GM18511 (cell line): Measurements from ENCODE around the gene ABCB8.
"Not testable (repeated sequence)": the region's sequence is repeated elsewhere in the genome, so short reads cannot be mapped to it uniquely, and the experiment has no call there.

Experiments used
- ATAC-seq: cut with Tn5 transposase; IDR thresholded peaks from one replicate; pipeline ENCODE4 v1.9.1; 2021; ENCODE audit warnings: mild to moderate bottlenecking, moderate library complexity; ENCODE audit not compliant: unreplicated experiment

ABCB8 gene

DNA sequence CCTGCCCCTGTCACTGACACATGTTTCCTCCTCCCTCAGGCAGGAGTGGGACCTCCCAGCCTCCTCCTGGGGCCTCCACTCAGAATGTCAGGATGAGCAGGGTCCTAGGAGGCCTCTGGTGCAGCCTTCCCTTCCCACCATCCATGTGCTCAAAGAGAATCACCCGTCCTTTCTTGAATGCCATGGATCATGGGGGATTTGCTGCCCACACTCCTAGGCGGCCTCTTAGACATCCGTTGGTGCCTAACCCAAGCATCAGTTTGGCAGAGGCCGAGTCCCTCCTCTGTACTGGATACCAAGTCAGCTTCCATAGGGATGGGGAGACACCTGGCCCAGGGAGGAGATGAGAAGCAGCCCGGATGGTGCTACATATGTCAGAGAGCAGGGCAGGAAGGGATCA lies 30.4 kb upstream of the ABCB8 start:
- ATAC-seq, result no peak

DNA sequence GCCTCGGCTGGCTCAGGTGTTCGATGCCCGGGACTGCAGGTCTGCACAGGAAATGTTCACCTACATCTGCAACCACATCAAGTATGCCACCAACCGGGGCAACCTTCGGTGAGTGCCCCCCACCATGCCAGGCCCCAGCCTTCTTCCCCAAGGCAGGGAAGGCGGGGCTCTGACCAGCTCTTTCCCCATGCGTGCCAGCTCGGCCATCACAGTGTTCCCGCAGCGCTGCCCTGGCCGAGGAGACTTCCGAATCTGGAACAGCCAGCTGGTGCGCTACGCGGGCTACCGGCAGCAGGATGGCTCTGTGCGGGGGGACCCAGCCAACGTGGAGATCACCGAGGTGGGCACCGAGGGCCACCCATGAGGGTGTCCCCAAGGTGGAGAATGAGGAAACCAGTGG lies 29.9 kb upstream of the ABCB8 start:
- ATAC-seq, result no peak

GRCh38 chr7:150999001-150999400 lies 29.2 kb upstream of the ABCB8 start:
- no peak for ATAC-seq

DNA sequence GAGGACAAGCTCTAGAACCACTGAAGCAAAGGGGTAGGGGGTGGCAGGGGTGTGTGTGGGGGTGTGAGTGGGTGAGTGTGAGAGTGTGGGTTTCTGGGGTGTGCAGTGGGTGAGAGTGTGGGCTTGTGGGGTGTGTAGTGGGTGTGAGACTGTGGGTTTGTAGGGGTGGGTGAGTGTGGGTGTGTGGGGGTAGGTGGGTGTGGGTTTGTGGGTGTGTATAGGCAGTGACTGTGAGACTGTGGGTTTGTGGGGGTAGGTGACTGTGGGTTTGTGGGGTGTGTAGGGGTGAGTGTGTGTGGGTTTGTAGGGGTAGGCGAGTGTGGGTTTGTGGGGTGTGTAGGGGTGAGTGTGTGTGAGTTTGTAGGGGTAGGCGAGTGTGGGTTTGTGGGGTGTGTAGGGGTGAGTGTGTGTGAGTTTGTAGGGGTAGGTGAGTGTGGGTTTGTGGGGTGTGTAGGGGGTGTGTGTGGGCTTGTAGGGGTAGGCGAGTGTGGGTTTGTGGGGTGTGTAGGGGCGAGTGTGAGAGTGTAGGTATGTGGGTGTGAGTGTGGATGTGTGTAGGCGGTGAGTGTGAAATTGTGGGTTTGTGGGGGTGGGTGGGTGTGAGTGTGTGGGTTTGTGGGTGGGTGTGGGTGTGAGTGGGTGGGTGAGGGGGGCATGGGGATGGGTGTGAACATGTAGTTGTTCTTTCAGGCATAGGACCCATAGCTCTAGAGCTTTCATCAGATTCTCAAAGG lies 28.6 kb upstream of the ABCB8 start:
- no peak for ATAC-seq

DNA sequence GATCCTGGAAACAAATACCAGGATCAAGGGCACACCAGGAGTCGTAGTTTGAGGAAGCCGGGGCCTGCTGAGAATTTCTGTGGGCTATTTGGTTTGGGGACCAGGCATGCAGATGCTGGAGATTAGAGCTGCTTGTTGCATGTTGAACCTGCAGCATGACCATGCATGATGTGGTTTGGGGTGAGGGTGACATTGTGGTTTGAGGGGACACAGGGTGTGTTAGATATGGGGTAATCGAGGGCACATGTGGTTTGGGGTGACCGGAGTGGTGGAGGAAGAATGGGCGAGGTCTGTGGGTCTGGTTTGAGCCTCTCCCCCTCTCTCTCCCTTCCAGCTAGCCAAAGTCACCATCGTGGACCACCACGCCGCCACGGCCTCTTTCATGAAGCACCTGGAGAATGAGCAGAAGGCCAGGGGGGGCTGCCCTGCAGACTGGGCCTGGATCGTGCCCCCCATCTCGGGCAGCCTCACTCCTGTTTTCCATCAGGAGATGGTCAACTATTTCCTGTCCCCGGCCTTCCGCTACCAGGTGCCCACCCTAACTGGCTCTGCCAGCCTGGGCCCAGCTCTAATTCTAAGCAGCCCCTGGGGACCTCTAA lies 27.3 kb upstream of the ABCB8 start:
- ATAC-seq, result no peak

DNA sequence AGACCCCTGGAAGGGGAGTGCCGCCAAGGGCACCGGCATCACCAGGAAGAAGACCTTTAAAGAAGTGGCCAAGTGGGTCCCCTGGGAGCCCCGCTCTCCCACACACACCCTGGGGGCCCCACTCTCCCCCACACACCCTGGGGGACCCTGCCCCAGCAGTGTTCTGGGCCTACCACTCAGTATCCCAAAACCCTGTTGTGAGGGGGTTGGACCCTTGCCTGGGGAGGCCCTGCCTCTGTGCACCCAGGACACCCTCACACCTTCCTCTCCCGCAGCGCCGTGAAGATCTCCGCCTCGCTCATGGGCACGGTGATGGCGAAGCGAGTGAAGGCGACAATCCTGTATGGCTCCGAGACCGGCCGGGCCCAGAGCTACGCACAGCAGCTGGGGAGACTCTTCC lies 26.7 kb upstream of the ABCB8 start:
- ATAC-seq, result no peak

GRCh38 chr7:151003572-151003971 lies 24.7 kb upstream of the ABCB8 start:
- ATAC-seq, result no peak

DNA sequence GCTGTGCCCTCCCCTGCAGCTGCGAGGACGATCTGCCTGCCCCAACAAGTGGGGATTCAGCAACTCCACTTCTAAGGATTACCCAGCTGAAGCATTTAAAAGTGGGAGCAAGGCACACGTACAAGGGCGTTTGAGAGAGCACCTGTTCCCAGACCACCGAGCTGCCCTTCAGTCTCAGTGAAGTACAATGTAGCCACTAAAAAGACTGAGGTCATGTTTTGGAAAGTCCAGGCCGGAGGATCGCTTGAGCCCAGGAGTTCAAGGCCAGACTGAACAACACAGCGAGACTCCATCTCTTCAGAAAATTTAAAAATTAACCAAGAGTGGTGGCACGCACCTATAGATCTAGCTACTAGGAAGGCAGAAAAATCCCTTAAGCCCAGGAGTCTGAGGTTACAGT lies 22.7 kb upstream of the ABCB8 start:
- no peak for ATAC-seq

DNA sequence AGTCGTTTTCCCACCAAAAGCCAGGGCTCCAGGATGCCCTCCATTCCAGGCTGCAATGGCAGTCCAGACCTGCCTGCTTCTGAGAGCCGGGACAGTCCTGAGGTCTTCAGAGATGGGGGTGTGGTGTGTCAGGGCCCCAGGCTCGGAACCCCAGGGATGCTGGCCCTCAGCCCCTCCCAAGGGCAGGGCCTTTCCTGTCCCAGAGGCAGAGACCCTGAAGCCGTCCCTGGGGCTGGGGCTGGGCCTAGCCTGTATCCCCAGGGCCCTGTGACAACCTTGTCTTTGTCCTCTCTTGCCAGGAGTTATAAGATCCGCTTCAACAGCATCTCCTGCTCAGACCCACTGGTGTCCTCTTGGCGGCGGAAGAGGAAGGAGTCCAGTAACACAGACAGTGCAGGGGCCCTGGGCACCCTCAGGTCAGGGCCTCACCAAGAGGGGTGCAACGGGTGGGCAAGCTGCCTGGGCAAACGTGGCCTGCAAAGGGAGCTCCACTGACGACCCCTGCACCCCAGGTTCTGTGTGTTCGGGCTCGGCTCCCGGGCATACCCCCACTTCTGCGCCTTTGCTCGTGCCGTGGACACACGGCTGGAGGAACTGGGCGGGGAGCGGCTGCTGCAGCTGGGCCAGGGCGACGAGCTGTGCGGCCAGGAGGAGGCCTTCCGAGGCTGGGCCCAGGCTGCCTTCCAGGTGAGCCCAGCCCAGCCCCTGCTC lies 21.5 kb upstream of the ABCB8 start:
- ATAC-seq, result no peak

DNA sequence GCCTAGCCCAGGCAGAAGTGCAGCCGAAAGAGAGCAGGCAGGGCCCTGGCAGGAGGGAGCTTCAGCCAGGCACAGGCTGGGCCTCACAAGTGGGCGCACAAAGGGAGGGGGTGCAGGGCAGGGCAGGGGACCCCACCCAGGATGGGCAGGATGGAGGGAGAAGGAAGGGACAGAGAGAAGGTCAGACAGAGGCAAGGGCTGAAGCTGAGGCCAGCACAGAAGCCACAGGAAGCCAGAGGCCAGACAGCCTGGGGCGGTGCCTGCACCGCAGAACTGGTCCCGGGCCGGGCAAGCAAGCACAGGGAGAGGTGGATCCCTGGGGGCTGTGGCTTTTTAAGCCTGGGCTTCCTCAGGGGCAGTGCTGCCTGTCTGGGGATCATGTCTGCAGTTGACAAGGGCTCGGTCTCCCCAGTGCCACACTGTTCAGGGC lies 20.8 kb upstream of the ABCB8 start:
- ATAC-seq, result no peak

DNA sequence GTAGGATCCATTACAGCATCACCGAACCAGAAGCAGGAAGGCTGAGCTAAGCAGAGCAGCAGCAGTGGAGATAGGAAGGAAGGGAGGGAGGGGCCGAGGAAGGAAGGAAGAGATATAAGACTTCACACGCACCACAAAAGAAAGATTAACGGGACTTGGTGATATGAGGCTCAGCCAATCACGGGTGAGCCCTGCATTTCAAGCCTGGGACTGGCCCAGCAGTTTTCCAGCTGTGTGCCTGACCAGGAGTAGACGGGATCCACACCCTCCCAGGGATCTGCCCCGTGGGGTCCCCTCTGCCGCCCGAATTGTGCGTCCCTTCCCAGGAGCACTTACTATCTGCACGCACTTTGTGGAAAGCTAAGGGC lies 20.1 kb upstream of the ABCB8 start:
- no peak for ATAC-seq

DNA sequence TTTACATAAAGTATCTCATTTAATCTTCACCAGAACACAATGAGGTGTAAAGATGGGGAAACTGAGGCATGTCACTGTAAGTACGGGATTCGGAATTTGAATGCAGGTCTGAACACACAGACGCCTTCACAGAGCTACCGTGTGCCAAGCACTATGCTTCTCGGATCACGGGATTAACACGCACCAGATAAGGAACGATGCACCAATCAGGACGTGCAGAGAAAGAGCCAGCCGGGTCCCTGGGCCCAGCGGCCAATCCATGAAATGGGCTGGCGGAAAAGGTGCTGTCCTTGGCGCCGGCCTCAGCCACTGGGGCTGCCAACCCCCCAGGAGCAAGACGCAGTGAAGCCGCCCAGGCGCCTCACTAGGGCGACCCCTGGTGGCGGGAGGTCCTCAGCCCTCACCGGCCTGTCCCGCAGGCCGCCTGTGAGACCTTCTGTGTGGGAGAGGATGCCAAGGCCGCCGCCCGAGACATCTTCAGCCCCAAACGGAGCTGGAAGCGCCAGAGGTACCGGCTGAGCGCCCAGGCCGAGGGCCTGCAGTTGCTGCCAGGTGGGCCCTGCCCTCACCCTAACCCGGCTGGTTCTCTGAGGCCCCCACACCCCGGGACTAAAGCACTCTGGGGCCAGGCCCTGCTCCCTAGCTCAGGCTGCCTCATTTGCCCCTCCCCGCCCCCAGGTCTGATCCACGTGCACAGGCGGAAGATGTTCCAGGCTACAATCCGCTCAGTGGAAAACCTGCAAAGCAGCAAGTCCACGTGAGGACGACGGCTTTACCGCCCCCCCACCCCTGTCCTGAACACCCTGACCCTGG lies 19.5 kb upstream of the ABCB8 start:
- peak; percentile 86 for ATAC-seq

DNA sequence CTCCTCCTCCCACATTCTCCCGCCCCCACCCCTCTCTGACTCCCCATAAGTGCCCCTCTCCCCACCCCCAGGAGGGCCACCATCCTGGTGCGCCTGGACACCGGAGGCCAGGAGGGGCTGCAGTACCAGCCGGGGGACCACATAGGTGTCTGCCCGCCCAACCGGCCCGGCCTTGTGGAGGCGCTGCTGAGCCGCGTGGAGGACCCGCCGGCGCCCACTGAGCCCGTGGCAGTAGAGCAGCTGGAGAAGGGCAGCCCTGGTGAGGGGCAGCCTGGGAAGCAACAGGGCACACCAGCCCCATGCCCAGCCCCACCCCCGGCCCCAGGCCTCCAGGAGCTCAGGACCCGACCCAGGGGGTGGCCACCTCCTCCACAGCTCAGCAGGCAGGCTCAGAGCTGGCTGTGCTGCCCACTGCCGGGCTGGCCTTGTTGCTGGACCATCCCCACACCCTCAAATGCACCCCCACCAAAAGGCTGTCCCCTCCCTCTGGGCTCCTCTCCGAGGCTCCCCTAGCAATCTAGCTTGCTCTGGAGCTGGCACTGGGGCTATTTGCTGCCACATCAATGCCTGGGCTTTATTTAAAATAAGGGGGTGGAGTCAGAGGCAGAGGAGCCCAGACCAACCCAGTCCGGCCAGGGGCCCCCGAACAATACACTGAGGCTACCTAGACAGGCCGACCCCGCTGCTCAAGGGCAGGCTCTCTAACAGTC lies 18.8 kb upstream of the ABCB8 start:
- no peak for ATAC-seq

DNA sequence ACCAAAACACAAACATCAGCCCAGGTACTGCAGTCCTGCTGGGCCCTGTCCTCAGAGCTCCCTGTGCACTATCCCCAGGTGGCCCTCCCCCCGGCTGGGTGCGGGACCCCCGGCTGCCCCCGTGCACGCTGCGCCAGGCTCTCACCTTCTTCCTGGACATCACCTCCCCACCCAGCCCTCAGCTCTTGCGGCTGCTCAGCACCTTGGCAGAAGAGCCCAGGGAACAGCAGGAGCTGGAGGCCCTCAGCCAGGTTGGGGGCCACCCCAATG lies 18.3 kb upstream of the ABCB8 start:
- no peak for ATAC-seq

DNA sequence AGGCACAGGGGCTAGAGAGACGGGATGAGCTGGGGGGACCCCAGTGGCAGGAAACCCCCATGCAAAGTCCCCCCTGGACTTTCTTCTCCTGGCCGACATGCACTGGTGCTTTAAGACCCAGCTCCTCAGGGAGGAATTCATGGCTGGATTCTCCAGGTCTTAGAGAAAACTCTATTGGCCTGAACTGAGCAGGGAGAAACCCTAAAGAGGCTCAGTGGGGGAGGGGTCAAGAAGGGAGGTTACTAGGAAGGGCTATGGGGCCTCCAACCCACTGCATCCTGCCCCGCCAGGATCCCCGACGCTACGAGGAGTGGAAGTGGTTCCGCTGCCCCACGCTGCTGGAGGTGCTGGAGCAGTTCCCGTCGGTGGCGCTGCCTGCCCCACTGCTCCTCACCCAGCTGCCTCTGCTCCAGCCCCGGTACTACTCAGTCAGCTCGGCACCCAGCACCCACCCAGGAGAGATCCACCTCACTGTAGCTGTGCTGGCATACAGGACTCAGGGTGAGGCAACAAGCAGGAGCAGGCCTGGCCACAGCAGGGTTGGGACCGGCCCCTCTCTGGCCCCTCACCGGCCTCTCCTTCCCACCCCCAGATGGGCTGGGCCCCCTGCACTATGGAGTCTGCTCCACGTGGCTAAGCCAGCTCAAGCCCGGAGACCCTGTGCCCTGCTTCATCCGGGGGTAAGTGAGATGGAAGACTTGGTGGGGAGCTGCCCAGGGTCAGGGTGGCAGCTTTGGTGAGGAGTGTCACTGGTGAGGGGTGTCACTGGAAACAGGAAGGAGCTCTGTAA lies 17.7 kb upstream of the ABCB8 start:
- no peak for ATAC-seq

DNA sequence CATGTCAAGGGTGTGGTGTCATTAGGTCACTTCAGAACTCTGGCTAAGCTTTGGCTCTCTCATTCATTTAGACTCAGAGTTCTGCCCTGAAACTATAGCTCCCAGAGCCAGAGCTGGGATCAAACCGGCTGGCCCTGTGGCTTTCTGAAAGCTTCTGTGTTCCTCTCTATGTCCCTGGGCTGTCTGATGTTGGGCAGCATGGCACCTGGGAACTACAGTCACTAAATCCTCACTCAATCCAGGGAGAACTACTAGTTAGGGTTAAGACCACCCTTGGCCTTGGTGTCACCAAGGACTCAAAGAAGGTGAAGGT lies 17.2 kb upstream of the ABCB8 start:
- ATAC-seq, result no peak

- not testable (repeated sequence) for ATAC-seq
Observed at GRCh38 chr7:151011616-151012015, 16.6 kb upstream of the ABCB8 start.

DNA sequence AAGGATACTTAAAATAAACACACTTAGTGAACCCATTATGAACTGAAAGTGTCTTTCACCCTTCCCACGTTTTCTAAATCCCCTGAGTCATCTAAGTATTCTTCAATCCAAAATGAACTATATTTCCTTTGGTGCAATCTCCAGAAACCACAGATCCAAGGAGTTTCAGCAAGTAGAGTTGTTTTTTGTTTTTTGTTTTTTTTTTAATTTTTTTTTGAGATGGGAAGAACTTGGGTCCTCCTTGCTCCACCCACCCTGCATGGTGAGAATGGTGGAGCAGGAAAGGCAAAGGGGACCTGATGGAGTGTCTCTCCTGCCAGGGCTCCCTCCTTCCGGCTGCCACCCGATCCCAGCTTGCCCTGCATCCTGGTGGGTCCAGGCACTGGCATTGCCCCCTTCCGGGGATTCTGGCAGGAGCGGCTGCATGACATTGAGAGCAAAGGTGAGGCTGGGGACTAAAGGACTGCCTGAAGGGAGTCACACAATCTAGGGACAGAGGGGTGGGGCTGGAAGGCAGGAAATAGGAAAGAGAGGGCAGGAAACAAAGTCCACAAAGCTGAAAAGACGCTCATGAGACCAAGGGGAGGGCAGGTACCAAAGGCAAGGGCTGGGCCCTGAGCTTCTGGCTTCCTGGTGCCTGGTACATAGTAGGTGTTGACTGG lies 16.1 kb upstream of the ABCB8 start:
- ATAC-seq, result no peak

- no peak for ATAC-seq
Observed at GRCh38 chr7:151012911-151013347, 15.3 kb upstream of the ABCB8 start.

- no peak for ATAC-seq
Observed at GRCh38 chr7:151013356-151013732, 14.9 kb upstream of the ABCB8 start.
